Measurements from ENCODE around the gene TK2.
"Not testable (repeated sequence)": the region's sequence is repeated elsewhere in the genome, so short reads cannot be mapped to it uniquely, and the experiment has no call there.

The TK2 gene

GRCh38 chr16:66572356-66572755, 22.4 kb upstream of the TK2 start:
- DNase-seq, result no peak

GRCh38 chr16:66569827-66570405, 20.0 kb upstream of the TK2 start:
- no peak for DNase-seq

GRCh38 chr16:66569131-66569530, 19.2 kb upstream of the TK2 start:
- no peak for DNase-seq

GRCh38 chr16:66568355-66568754, 18.4 kb upstream of the TK2 start:
- no peak for DNase-seq

GRCh38 chr16:66567270-66567669, 17.3 kb upstream of the TK2 start:
- not testable (repeated sequence) for DNase-seq

GRCh38 chr16:66566051-66566901, 16.4 kb upstream of the TK2 start, which contains the start of gene CMTM1:
Gene CMTM1 (plus strand): TSS chr16:66566439. CDS start chr16:66566514, 75 bp downstream.
- no peak for DNase-seq

- no peak for DNase-seq
These were observed 13.8 kb upstream of the TK2 start for GRCh38 chr16:66563574-66564334.

- DNase-seq, result no peak
These were observed 13.1 kb upstream of the TK2 start for GRCh38 chr16:66562986-66563385.

GRCh38 chr16:66562409-66562808, 12.5 kb upstream of the TK2 start:
- DNase-seq, result no peak

- no peak for DNase-seq
These were observed 11.6 kb upstream of the TK2 start for GRCh38 chr16:66561381-66562080.

- no peak for DNase-seq
These were observed 10.2 kb upstream of the TK2 start for GRCh38 chr16:66560107-66560506.

GRCh38 chr16:66554495-66554894, 4.6 kb upstream of the TK2 start:
- no peak for DNase-seq

- no peak for DNase-seq
These were observed 4.1 kb upstream of the TK2 start for GRCh38 chr16:66554021-66554420.

- DNase-seq, result no peak
These were observed 3.3 kb upstream of the TK2 start for GRCh38 chr16:66553223-66553622.

- DNase-seq, result peak; percentile 93
These were observed 2.6 kb upstream of the TK2 start, which contains the start of gene CKLF for GRCh38 chr16:66552286-66553177. Gene CKLF (plus strand): TSS chr16:66552576. CDS start chr16:66552716, 140 bp downstream.

- DNase-seq, result peak; percentile 56
These were observed 1.9 kb upstream of the TK2 start for GRCh38 chr16:66551788-66552285.

- peak; percentile 56 for DNase-seq
These were observed 1.4 kb upstream of the TK2 start for GRCh38 chr16:66551348-66551759.

GRCh38 chr16:66548868-66549267, 1.1 kb downstream of the TK2 start:
- DNase-seq, result no peak

- no peak for DNase-seq
These were observed 1.9 kb downstream of the TK2 start for GRCh38 chr16:66548068-66548467.

GRCh38 chr16:66547101-66547989, 2.6 kb downstream of the TK2 start:
- DNase-seq, result no peak

Measured in KG1 (cell line).